ENCODE data around the gene RCE1.

The RCE1 gene

GRCh38 chr11:66884443-66884842, 41.2 kb downstream of the RCE1 start:
- Mint-ChIP-seq H3K27me3 (ENCODE audit: low read depth, poor library complexity) (peaks cover 8% of the 10 kb centered on the region), H3K36me3 (ENCODE audit: low read depth) (peaks cover 4% of the 10 kb centered on the region), H3K9me3 (no peaks in the 10 kb centered on the region), H3K4me3 (no peak overlapping the region), H3K27ac (peak overlapping the region; percentile 16), H3K4me1 (peaks cover 68% of the 10 kb centered on the region)
- no peak for DNase-seq
- TF ChIP-seq CTCF (IDR thresholded peaks at IDR 0.05): no peak

GRCh38 chr11:66885469-66885868, 42.2 kb downstream of the RCE1 start:
- DNase-seq: no peak

GRCh38 chr11:66885950-66886440, 42.8 kb downstream of the RCE1 start:
- H3K9me3 Mint-ChIP-seq: no peaks in the 10 kb centered on the region
- H3K4me3 Mint-ChIP-seq: peak overlapping the region; percentile 29
- H3K36me3 Mint-ChIP-seq (ENCODE audit: low read depth): peaks cover 4% of the 10 kb centered on the region
- peaks cover 8% of the 10 kb centered on the region for H3K27me3 Mint-ChIP-seq (ENCODE audit: low read depth, poor library complexity)
- DNase-seq: no peak
- H3K27ac Mint-ChIP-seq: peak overlapping the region; percentile 78
- TF ChIP-seq CTCF (IDR thresholded peaks at IDR 0.05): no peak
- H3K4me1 Mint-ChIP-seq: peaks cover 68% of the 10 kb centered on the region

More at GRCh38 chr11:66885469-66885868, 42.2 kb downstream of the RCE1 start:
- H3K4me1 Mint-ChIP-seq: peaks cover 68% of the 10 kb centered on the region
- no peak overlapping the region for H3K27ac Mint-ChIP-seq
- H3K9me3 Mint-ChIP-seq: no peaks in the 10 kb centered on the region
- H3K4me3 Mint-ChIP-seq: no peak overlapping the region
- H3K36me3 Mint-ChIP-seq (ENCODE audit: low read depth): peaks cover 4% of the 10 kb centered on the region
- TF ChIP-seq CTCF (IDR thresholded peaks at IDR 0.05): no peak
- H3K27me3 Mint-ChIP-seq (ENCODE audit: low read depth, poor library complexity): peaks cover 8% of the 10 kb centered on the region

- no peak for DNase-seq
- no peak overlapping the region for H3K4me3 Mint-ChIP-seq
- no peak overlapping the region for H3K27ac Mint-ChIP-seq
- H3K9me3 Mint-ChIP-seq: no peaks in the 10 kb centered on the region
- peaks cover 8% of the 10 kb centered on the region for H3K27me3 Mint-ChIP-seq (ENCODE audit: low read depth, poor library complexity)
- peaks cover 6% of the 10 kb centered on the region for H3K36me3 Mint-ChIP-seq (ENCODE audit: low read depth)
- no peak for TF ChIP-seq CTCF (IDR thresholded peaks at IDR 0.05)
- peaks cover 64% of the 10 kb centered on the region for H3K4me1 Mint-ChIP-seq
These were observed 43.5 kb downstream of the RCE1 start for GRCh38 chr11:66886671-66887221.

- Mint-ChIP-seq H3K27ac (no peak overlapping the region), H3K9me3 (no peaks in the 10 kb centered on the region), H3K4me3 (no peak overlapping the region), H3K4me1 (peaks cover 64% of the 10 kb centered on the region), H3K27me3 (ENCODE audit: low read depth, poor library complexity) (peaks cover 8% of the 10 kb centered on the region), H3K36me3 (ENCODE audit: low read depth) (peaks cover 9% of the 10 kb centered on the region)
- no peak for DNase-seq
- TF ChIP-seq CTCF (IDR thresholded peaks at IDR 0.05): no peak
These were observed 44.3 kb downstream of the RCE1 start for GRCh38 chr11:66887526-66887925.

- no peak for DNase-seq
- H3K9me3 Mint-ChIP-seq: no peaks in the 10 kb centered on the region
- TF ChIP-seq CTCF (IDR thresholded peaks at IDR 0.05): no peak
- peaks cover 9% of the 10 kb centered on the region for H3K36me3 Mint-ChIP-seq (ENCODE audit: low read depth)
- peaks cover 64% of the 10 kb centered on the region for H3K4me1 Mint-ChIP-seq
- H3K27me3 Mint-ChIP-seq (ENCODE audit: low read depth, poor library complexity): peaks cover 8% of the 10 kb centered on the region
- no peak overlapping the region for H3K27ac Mint-ChIP-seq
- no peak overlapping the region for H3K4me3 Mint-ChIP-seq
These were observed 45.0 kb downstream of the RCE1 start for GRCh38 chr11:66888282-66888681.
